Loucy (cell line): Measurements from ENCODE around the gene CCDC92.

Source experiments
- EZH2phosphoT487 ChIP-seq: fragments of 200-600 bp; IDR thresholded peaks from 2 replicates; pipeline ENCODE4 v1.6.1; 2018; ENCODE audit warnings: antibody characterized with exemption, mild to moderate bottlenecking, moderate library complexity, borderline replicate concordance
- TF ChIP-seq, protein P1 (sequence below): fragments of 200-600 bp; sonication (generic); conservative IDR thresholded peaks from 2 replicates; pipeline ENCODE4 v1.5.1; 2014; ENCODE audit warnings: mild to moderate bottlenecking, antibody characterized with exemption, low read length

- TF ChIP-seq, protein P1, sequence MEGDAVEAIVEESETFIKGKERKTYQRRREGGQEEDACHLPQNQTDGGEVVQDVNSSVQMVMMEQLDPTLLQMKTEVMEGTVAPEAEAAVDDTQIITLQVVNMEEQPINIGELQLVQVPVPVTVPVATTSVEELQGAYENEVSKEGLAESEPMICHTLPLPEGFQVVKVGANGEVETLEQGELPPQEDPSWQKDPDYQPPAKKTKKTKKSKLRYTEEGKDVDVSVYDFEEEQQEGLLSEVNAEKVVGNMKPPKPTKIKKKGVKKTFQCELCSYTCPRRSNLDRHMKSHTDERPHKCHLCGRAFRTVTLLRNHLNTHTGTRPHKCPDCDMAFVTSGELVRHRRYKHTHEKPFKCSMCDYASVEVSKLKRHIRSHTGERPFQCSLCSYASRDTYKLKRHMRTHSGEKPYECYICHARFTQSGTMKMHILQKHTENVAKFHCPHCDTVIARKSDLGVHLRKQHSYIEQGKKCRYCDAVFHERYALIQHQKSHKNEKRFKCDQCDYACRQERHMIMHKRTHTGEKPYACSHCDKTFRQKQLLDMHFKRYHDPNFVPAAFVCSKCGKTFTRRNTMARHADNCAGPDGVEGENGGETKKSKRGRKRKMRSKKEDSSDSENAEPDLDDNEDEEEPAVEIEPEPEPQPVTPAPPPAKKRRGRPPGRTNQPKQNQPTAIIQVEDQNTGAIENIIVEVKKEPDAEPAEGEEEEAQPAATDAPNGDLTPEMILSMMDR, result no peak
- TF ChIP-seq EZH2phosphoT487, result no peak
Observed at GRCh38 chr12:124008595-124008994, 36.0 kb upstream of the CCDC92 start.
